KOPT-K1 (cell line): ENCODE data around the gene NSG1.
A peak's percentile ranks its signal among the peaks of the same experiment; 100 is the strongest.
"Not testable (repeated sequence)": the region's sequence is repeated elsewhere in the genome, so short reads cannot be mapped to it uniquely, and the experiment has no call there.

ENCODE experiments used
- H3K27ac ChIP-seq: fragments of 200-600 bp; sonication (generic); 2 replicates; pipeline ENCODE4 v1.5.1; 2016; ENCODE audit warnings: antibody characterized with exemption, mild to moderate bottlenecking, low read depth, low read length; ENCODE audit not compliant: poor library complexity, severe bottlenecking
- H3K36me3 ChIP-seq: fragments of 200-600 bp; sonication (generic); 2 replicates; pipeline ENCODE4 v1.5.1; 2017; ENCODE audit warnings: antibody characterized with exemption, mild to moderate bottlenecking, low read length, moderate library complexity; ENCODE audit not compliant: insufficient read depth
- H3K9me3 ChIP-seq: fragments of 200-600 bp; sonication (generic); 2 replicates; pipeline ENCODE4 v1.5.1; 2017; ENCODE audit warnings: antibody characterized with exemption, low read length, mild to moderate bottlenecking; ENCODE audit not compliant: insufficient read depth, poor library complexity, severe bottlenecking

NSG1 gene

GRCh38 chr4:4415107-4415805 is 28.4 kb downstream of the NSG1 start:
- Histone ChIP-seq H3K36me3 (peaks cover 18% of the 10 kb centered on the region), H3K9me3 (no peaks in the 10 kb centered on the region), H3K27ac (no peak overlapping the region)

GRCh38 chr4:4415806-4416805 is 29.2 kb downstream of the NSG1 start:
- H3K36me3 ChIP-seq: peaks cover 27% of the 10 kb centered on the region
- no peak overlapping the region for H3K27ac ChIP-seq
- H3K9me3 ChIP-seq: no peaks in the 10 kb centered on the region

GRCh38 chr4:4416981-4417380 is 30.1 kb downstream of the NSG1 start:
- Histone ChIP-seq H3K9me3 (no peaks in the 10 kb centered on the region), H3K27ac (no peak overlapping the region), H3K36me3 (peaks cover 36% of the 10 kb centered on the region)

- H3K9me3 ChIP-seq: no peaks in the 10 kb centered on the region
- H3K27ac ChIP-seq: peak overlapping the region; percentile 32
- peaks cover 45% of the 10 kb centered on the region for H3K36me3 ChIP-seq
Observed at GRCh38 chr4:4417886-4418285, 31.0 kb downstream of the NSG1 start.

GRCh38 chr4:4418676-4419390 is 31.9 kb downstream of the NSG1 start:
- Histone ChIP-seq H3K9me3 (no peaks in the 10 kb centered on the region), H3K36me3 (peaks cover 54% of the 10 kb centered on the region), H3K27ac (peak overlapping the region; percentile 32)

- Histone ChIP-seq H3K36me3 (peaks cover 65% of the 10 kb centered on the region), H3K9me3 (no peaks in the 10 kb centered on the region), H3K27ac (no peak overlapping the region)
Observed at GRCh38 chr4:4419896-4420295, 33.0 kb downstream of the NSG1 start.

GRCh38 chr4:4420421-4420820 is 33.5 kb downstream of the NSG1 start:
- Histone ChIP-seq H3K36me3 (peaks cover 68% of the 10 kb centered on the region), H3K27ac (no peak overlapping the region)

GRCh38 chr4:4421356-4421755 is 34.5 kb downstream of the NSG1 start:
- no peaks in the 10 kb centered on the region for H3K9me3 ChIP-seq
- H3K36me3 ChIP-seq: peaks cover 68% of the 10 kb centered on the region
- no peak overlapping the region for H3K27ac ChIP-seq

More at GRCh38 chr4:4420421-4420820, 33.5 kb downstream of the NSG1 start:
- H3K9me3 ChIP-seq: no peaks in the 10 kb centered on the region

- not testable (repeated sequence) for H3K9me3 ChIP-seq, H3K27ac ChIP-seq
- peaks cover 68% of the 10 kb centered on the region for H3K36me3 ChIP-seq
Observed at GRCh38 chr4:4422117-4422516, 35.2 kb downstream of the NSG1 start.

GRCh38 chr4:4422856-4423499 is 36.1 kb downstream of the NSG1 start:
- Histone ChIP-seq H3K36me3 (peaks cover 68% of the 10 kb centered on the region), H3K27ac (no peak overlapping the region), H3K9me3 (no peaks in the 10 kb centered on the region)

GRCh38 chr4:4423706-4424498 is 37.0 kb downstream of the NSG1 start:
- Histone ChIP-seq H3K9me3 (no peaks in the 10 kb centered on the region), H3K36me3 (peaks cover 72% of the 10 kb centered on the region), H3K27ac (no peak overlapping the region)

GRCh38 chr4:4424499-4425115 is 37.7 kb downstream of the NSG1 start:
- Histone ChIP-seq H3K36me3 (peaks cover 71% of the 10 kb centered on the region), H3K9me3 (no peaks in the 10 kb centered on the region), H3K27ac (no peak overlapping the region)

- H3K27ac ChIP-seq: no peak overlapping the region
- H3K9me3 ChIP-seq: no peaks in the 10 kb centered on the region
- peaks cover 70% of the 10 kb centered on the region for H3K36me3 ChIP-seq
Observed at GRCh38 chr4:4425119-4425690, 38.3 kb downstream of the NSG1 start.
